Hepatocyte (in vitro differentiated cells): ENCODE data around the gene STUB1. TPM values are rescaled to one million over a fixed set of nuclear protein-coding genes. Genes with fewer than 3 reads are reported as not detected.

Source experiments
- DNase-seq: peaks from one replicate; pipeline ENCODE4 v3.0.0-alpha.2; 2016; ENCODE audit warnings: low spot score
- H2AFZ ChIP-seq: fragments of 200-600 bp; sonication (generic); 2 replicates; pipeline ENCODE4 v1.6.0; 2016; ENCODE audit warnings: antibody characterized with exemption, mild to moderate bottlenecking
- H3K27ac ChIP-seq: fragments of 200-600 bp; sonication (generic); 2 replicates; pipeline ENCODE4 v1.5.1; 2016; ENCODE audit warnings: mild to moderate bottlenecking
- H3K27me3 ChIP-seq: fragments of 200-600 bp; sonication (generic); 2 replicates; pipeline ENCODE4 v1.6.1; 2016
- H3K36me3 ChIP-seq: fragments of 200-600 bp; sonication (generic); replicated peaks from 2 replicates; pipeline ENCODE4 v1.5.1; 2016; ENCODE audit warnings: low read depth; ENCODE audit not compliant: insufficient read depth
- H3K4me1 ChIP-seq: fragments of 200-600 bp; sonication (generic); 2 replicates; pipeline ENCODE4 v1.5.1; 2016; ENCODE audit warnings: mild to moderate bottlenecking, moderate library complexity; ENCODE audit not compliant: insufficient read depth
- H3K4me2 ChIP-seq: fragments of 200-600 bp; sonication (generic); 2 replicates; pipeline ENCODE4 v1.6.0; 2016
- H3K4me3 ChIP-seq: fragments of 200-600 bp; sonication (generic); 2 replicates; pipeline ENCODE4 v1.5.1; 2016; ENCODE audit warnings: mild to moderate bottlenecking
- H3K79me2 ChIP-seq: fragments of 200-600 bp; sonication (generic); 2 replicates; pipeline ENCODE4 v1.6.0; 2017; ENCODE audit warnings: mild to moderate bottlenecking
- H3K9me2 ChIP-seq: fragments of 200-600 bp; sonication (generic); replicated peaks from 2 replicates; pipeline ENCODE4 v1.6.0; 2017; ENCODE audit warnings: mild to moderate bottlenecking; ENCODE audit not compliant: insufficient read depth
- H3K9me3 ChIP-seq: fragments of 200-600 bp; sonication (generic); 2 replicates; pipeline ENCODE4 v1.5.1; 2016; ENCODE audit warnings: low read depth, mild to moderate bottlenecking
- H4K20me1 ChIP-seq: fragments of 200-600 bp; sonication (generic); 2 replicates; pipeline ENCODE4 v1.6.0; 2016; ENCODE audit warnings: mild to moderate bottlenecking; ENCODE audit not compliant: insufficient read depth, poor library complexity, severe bottlenecking
- EZH2 ChIP-seq: fragments of 200-600 bp; sonication (generic); IDR thresholded peaks from 2 replicates; pipeline ENCODE4 v1.6.1; 2016; ENCODE audit warnings: antibody characterized with exemption, mild to moderate bottlenecking, borderline replicate concordance
- EZH2phosphoT487 ChIP-seq: fragments of 200-600 bp; sonication (generic); IDR thresholded peaks from one replicate; pipeline ENCODE4 v1.6.1; 2018; ENCODE audit warnings: antibody characterized with exemption, mild to moderate bottlenecking, low read depth, moderate library complexity; ENCODE audit not compliant: unreplicated experiment, severe bottlenecking
- WGBS: methylation state at CpG from one replicate; pipeline ENCODE4 v1.1.6; 2016; ENCODE audit warnings: low lambda C conversion rate; ENCODE audit errors: missing lambda C conversion rate; 5-methylcytosine and 5-hydroxymethylcytosine counted together
- polyA plus RNA-seq: library from polyadenylated mRNA; unstranded; fragments of >200 nt; fragmentation: Nextera tagmentation; extraction: Ambion mirVana; gene quantifications from 2 replicates; pipeline ENCODE4 v1.2.1, GENCODE V29; 2016
- total RNA-seq: library from RNA; depleted of rRNA; stranded (reverse); fragments of >200 nt; gene quantifications from 2 replicates; pipeline ENCODE4 v1.2.3, GENCODE V29; 2014
- TF ChIP-seq, protein P1 (sequence below): fragments of 200-600 bp; sonication (generic); IDR thresholded peaks from 2 replicates; pipeline ENCODE4 v1.5.1; 2016; ENCODE audit warnings: antibody characterized with exemption, mild to moderate bottlenecking; ENCODE audit not compliant: poor library complexity

STUB1 gene
- total and polyA plus RNA-seq, 2 experiments from 2014 or later: 116 to 249 TPM

GRCh38 chr16:634996-635395 is 45.2 kb upstream of the STUB1 start:
- TF ChIP-seq, protein P1, sequence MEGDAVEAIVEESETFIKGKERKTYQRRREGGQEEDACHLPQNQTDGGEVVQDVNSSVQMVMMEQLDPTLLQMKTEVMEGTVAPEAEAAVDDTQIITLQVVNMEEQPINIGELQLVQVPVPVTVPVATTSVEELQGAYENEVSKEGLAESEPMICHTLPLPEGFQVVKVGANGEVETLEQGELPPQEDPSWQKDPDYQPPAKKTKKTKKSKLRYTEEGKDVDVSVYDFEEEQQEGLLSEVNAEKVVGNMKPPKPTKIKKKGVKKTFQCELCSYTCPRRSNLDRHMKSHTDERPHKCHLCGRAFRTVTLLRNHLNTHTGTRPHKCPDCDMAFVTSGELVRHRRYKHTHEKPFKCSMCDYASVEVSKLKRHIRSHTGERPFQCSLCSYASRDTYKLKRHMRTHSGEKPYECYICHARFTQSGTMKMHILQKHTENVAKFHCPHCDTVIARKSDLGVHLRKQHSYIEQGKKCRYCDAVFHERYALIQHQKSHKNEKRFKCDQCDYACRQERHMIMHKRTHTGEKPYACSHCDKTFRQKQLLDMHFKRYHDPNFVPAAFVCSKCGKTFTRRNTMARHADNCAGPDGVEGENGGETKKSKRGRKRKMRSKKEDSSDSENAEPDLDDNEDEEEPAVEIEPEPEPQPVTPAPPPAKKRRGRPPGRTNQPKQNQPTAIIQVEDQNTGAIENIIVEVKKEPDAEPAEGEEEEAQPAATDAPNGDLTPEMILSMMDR: no peak
- Histone ChIP-seq H2AFZ (no peak overlapping the region), H4K20me1 (no peaks in the 10 kb centered on the region), H3K27ac (no peak overlapping the region), H3K9me2 (no peaks in the 10 kb centered on the region), H3K4me3 (no peak overlapping the region), H3K79me2 (peaks cover 12% of the 10 kb centered on the region), H3K27me3 (no peaks in the 10 kb centered on the region), H3K4me2 (peak overlapping the region; percentile 98), H3K4me1 (peaks cover 31% of the 10 kb centered on the region), H3K9me3 (no peaks in the 10 kb centered on the region), H3K36me3 (no peaks in the 10 kb centered on the region)
- no peak for DNase-seq
- WGBS: 89% methylated on average over 7 of the region's 7 CpGs

- Histone ChIP-seq H3K4me2 (peak overlapping the region; percentile 98), H3K4me1 (peaks cover 24% of the 10 kb centered on the region), H3K27me3 (no peaks in the 10 kb centered on the region), H3K4me3 (peak overlapping the region; percentile 73), H3K9me3 (no peaks in the 10 kb centered on the region), H4K20me1 (no peaks in the 10 kb centered on the region), H3K79me2 (peaks cover 12% of the 10 kb centered on the region), H3K9me2 (no peaks in the 10 kb centered on the region), H3K36me3 (no peaks in the 10 kb centered on the region), H2AFZ (peak overlapping the region; percentile 34), H3K27ac (peak overlapping the region; percentile 99)
- TF ChIP-seq, protein P1: no peak
- no peak for TF ChIP-seq EZH2phosphoT487
- no peak for TF ChIP-seq EZH2
- WGBS: 14% methylated on average over 39 of the region's 55 CpGs
- no peak for DNase-seq
These were observed 44.5 kb upstream of the STUB1 start for GRCh38 chr16:635573-636205.

DNA sequence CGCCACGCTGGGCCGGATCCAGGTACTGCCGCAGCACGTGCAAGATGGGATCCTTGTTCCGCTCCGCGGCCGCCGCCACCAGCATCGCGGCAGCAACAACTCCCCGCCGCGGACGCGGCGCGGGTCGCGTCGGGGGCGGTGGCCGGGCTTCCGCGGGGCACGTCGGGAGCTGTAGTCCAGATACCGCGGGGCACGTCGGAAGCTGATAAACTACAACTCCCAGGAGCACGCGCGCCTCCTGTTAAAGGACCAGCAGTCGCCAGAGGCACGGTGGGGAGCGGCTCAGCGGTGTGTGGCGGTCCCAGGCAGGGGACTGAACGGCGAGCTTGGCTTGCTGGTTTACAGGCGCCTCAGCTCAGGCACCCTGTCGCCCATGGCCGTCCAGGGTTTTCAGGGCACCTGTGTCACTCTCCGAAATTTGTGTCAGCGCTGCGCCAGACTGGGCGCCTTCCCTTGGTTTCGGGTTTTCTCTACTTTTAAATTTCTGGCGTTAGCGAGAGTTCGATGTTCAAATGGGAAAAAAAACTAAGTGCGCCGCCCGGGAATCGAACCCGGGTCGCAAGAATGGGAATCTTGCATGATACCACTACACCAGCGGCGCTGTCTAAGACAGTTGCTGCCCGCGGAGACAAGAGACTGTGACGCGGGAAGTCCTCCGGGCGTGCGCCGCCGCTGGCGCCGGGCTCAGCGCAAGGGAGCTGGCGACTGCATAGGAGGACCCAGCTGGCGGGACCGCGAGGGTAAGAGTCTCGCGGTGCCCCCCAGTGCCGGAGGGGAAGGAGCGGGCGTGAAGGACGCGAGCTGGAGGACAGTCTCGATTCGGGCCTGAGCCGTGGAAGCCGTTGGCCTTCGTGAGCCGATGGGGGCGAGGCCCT is 43.8 kb upstream of the STUB1 start, which contains the start of gene METTL26:
Gene METTL26 (minus strand): TSS at position 100 of the 875 bp plus-strand sequence. CDS start 15 bp downstream, at position 85.
- Histone ChIP-seq H4K20me1 (no peaks in the 10 kb centered on the region), H2AFZ (peak within 1 kb of the TSS; percentile 86), H3K9me3 (no peaks in the 10 kb centered on the region), H3K27me3 (no peaks in the 10 kb centered on the region), H3K36me3 (no peaks in the 10 kb centered on the region), H3K9me2 (no peaks in the 10 kb centered on the region), H3K4me1 (peaks cover 16% of the 10 kb centered on the region), H3K4me2 (peak within 1 kb of the TSS; percentile 98), H3K79me2 (peaks cover 12% of the 10 kb centered on the region), H3K4me3 (peak within 1 kb of the TSS; percentile 96), H3K27ac (peak within 1 kb of the TSS; percentile 99)
- no peak for TF ChIP-seq EZH2
- TF ChIP-seq, protein P1: no peak
- TF ChIP-seq EZH2phosphoT487: no peak
- 1% methylated on average over 89 of the region's 91 CpGs for WGBS
- peak; percentile 97 for DNase-seq
